HG03457 (cell line): ENCODE data around the gene ENKUR.
"Not testable (repeated sequence)": the region's sequence is repeated elsewhere in the genome, so short reads cannot be mapped to it uniquely, and the experiment has no call there.

Experiments used
- ATAC-seq: cut with Tn5 transposase; IDR thresholded peaks from one replicate; pipeline ENCODE4 v1.9.1; 2021; ENCODE audit warnings: moderate number of reproducible peaks; ENCODE audit not compliant: unreplicated experiment

ENKUR gene

GRCh38 chr10:25024528-25024927, 8.6 kb upstream of the ENKUR start:
- no peak for ATAC-seq

- no peak for ATAC-seq
These were observed 7.3 kb upstream of the ENKUR start for GRCh38 chr10:25023278-25023677.

- no peak for ATAC-seq
These were observed 2.7 kb upstream of the ENKUR start for GRCh38 chr10:25018703-25019102.

- no peak for ATAC-seq
These were observed 1.7 kb upstream of the ENKUR start for GRCh38 chr10:25017661-25018060.

GRCh38 chr10:25017154-25017590, 1.2 kb upstream of the ENKUR start:
- ATAC-seq = peak; percentile 1

GRCh38 chr10:25016376-25017153, 607 bp upstream of the ENKUR start, which contains the start of gene THNSL1:
THNSL1 (plus strand) TSS chr10:25016612; CDS start chr10:25023224, 6,612 bp downstream.
- ATAC-seq = peak; percentile 99

GRCh38 chr10:25014579-25014978, 1.4 kb downstream of the ENKUR start:
- no peak for ATAC-seq

- not testable (repeated sequence) for ATAC-seq
These were observed 4.4 kb downstream of the ENKUR start for GRCh38 chr10:25011591-25011990.

GRCh38 chr10:24998044-24998443, 17.9 kb downstream of the ENKUR start:
- ATAC-seq = no peak

GRCh38 chr10:24995072-24995471, 20.9 kb downstream of the ENKUR start:
- no peak for ATAC-seq

- ATAC-seq = no peak
These were observed 22.6 kb downstream of the ENKUR start for GRCh38 chr10:24993237-24993958.

- no peak for ATAC-seq
These were observed 23.3 kb downstream of the ENKUR start for GRCh38 chr10:24992512-24993133.

GRCh38 chr10:24991298-24991697, 24.7 kb downstream of the ENKUR start:
- ATAC-seq = no peak

- no peak for ATAC-seq
These were observed 26.1 kb downstream of the ENKUR start for GRCh38 chr10:24989867-24990266.

GRCh38 chr10:24988831-24989640, 26.9 kb downstream of the ENKUR start:
- ATAC-seq = no peak

GRCh38 chr10:24984906-24985305, 31.1 kb downstream of the ENKUR start:
- no peak for ATAC-seq

- no peak for ATAC-seq
These were observed 32.0 kb downstream of the ENKUR start for GRCh38 chr10:24983946-24984345.

GRCh38 chr10:24983130-24983529, 32.8 kb downstream of the ENKUR start:
- ATAC-seq = no peak

- no peak for ATAC-seq
These were observed 33.4 kb downstream of the ENKUR start for GRCh38 chr10:24982319-24983112.

- no peak for ATAC-seq
These were observed 34.7 kb downstream of the ENKUR start for GRCh38 chr10:24981161-24981710.
